Measurements from ENCODE around the gene PROB1. TPM values are rescaled to one million over a fixed set of nuclear protein-coding genes. Genes with fewer than 3 reads are reported as not detected.

Gene PROB1
- total and polyA plus RNA-seq, 2 experiments from 2014 or later: 0.55 to 1.6 TPM

- Histone ChIP-seq H3K9ac (peak overlapping the region; percentile 24), H3K27ac (peak overlapping the region; percentile 35), H3K79me2 (ENCODE audit: insufficient read depth) (no peaks in the 10 kb centered on the region), H4K20me1 (ENCODE audit: insufficient read depth) (no peaks in the 10 kb centered on the region), H3K4me3 (peak overlapping the region; percentile 4; the same call in 1 of the 2 replicates), H3F3A (ENCODE audit: insufficient read depth) (no peaks in the 10 kb centered on the region), H3K9me3 (ENCODE audit: low read depth) (no peaks in the 10 kb centered on the region), H3K4me1 (ENCODE audit: insufficient read depth) (0 out of 2 replicates have a peak, but pooled peaks cover 4% of the 10 kb centered on the region), H3K9me2 (ENCODE audit: insufficient read depth) (no peaks in the 10 kb centered on the region), H2AFZ (peak overlapping the region; percentile 61), H3K36me3 (ENCODE audit: low read depth) (no peaks in the 10 kb centered on the region), H3K27me3 (replicated peaks; ENCODE audit: insufficient read depth) (peaks cover 9% of the 10 kb centered on the region), H3K4me2 (ENCODE audit: unreplicated experiment) (peak overlapping the region; percentile 35)
- WGBS, 2 experiments (ENCODE audit: low coverage in 1 of 2, low lambda C conversion rate in 2 of 2, missing lambda C conversion rate in 2 of 2): 62% methylated on average over 28 to 33 of the region's 33 CpGs
- peak; percentile 60 for DNase-seq
- no peak for TF ChIP-seq EZH2phosphoT487 (IDR thresholded peaks at IDR 0.05; ENCODE audit: insufficient read depth, low read depth)
- TF ChIP-seq EZH2 (IDR thresholded peaks at IDR 0.05; ENCODE audit: insufficient read depth, poor library complexity, severe bottlenecking): no peak
- in situ Hi-C loops (cut with MboI): no loop called here
Observed at GRCh38 chr5:139391570-139392323, 3.2 kb downstream of the PROB1 start.

- no peak for TF ChIP-seq EZH2 (IDR thresholded peaks at IDR 0.05; ENCODE audit: insufficient read depth, poor library complexity, severe bottlenecking)
- TF ChIP-seq EZH2phosphoT487 (IDR thresholded peaks at IDR 0.05; ENCODE audit: insufficient read depth, low read depth): no peak
- H4K20me1 ChIP-seq (ENCODE audit: insufficient read depth): no peaks in the 10 kb centered on the region
- WGBS, 2 experiments (ENCODE audit: low coverage in 1 of 2, low lambda C conversion rate in 2 of 2, missing lambda C conversion rate in 2 of 2): 81 to 87% methylated on average over 9 to 10 of the region's 10 CpGs
- H3K27me3 ChIP-seq (replicated peaks; ENCODE audit: insufficient read depth): peaks cover 9% of the 10 kb centered on the region
- in situ Hi-C loops (cut with MboI): no loop called here
- 0 out of 2 replicates have a peak, but pooled peaks cover 5% of the 10 kb centered on the region for H3F3A ChIP-seq (ENCODE audit: insufficient read depth)
- peak overlapping the region; percentile 35 for H3K27ac ChIP-seq
- no peaks in the 10 kb centered on the region for H3K79me2 ChIP-seq (ENCODE audit: insufficient read depth)
- no peaks in the 10 kb centered on the region for H3K9me2 ChIP-seq (ENCODE audit: insufficient read depth)
- 0 out of 2 replicates have a peak overlapping the region, but pooled peaks have one; percentile 24 for H3K9ac ChIP-seq
- H3K4me3 ChIP-seq: no peak overlapping the region
- no peaks in the 10 kb centered on the region for H3K36me3 ChIP-seq (ENCODE audit: low read depth)
- no peaks in the 10 kb centered on the region for H3K9me3 ChIP-seq (ENCODE audit: low read depth)
- peak overlapping the region; percentile 61 for H2AFZ ChIP-seq
- peak overlapping the region; percentile 35 for H3K4me2 ChIP-seq (ENCODE audit: unreplicated experiment)
- DNase-seq: no peak
- peaks cover 5% of the 10 kb centered on the region; the same call in 1 of the 2 replicates for H3K4me1 ChIP-seq (ENCODE audit: insufficient read depth)
Observed at GRCh38 chr5:139390639-139391569, 4.0 kb downstream of the PROB1 start.

- Histone ChIP-seq H3K36me3 (ENCODE audit: low read depth) (no peaks in the 10 kb centered on the region), H3K79me2 (ENCODE audit: insufficient read depth) (no peaks in the 10 kb centered on the region), H3K27me3 (replicated peaks; ENCODE audit: insufficient read depth) (peaks cover 9% of the 10 kb centered on the region), H3F3A (ENCODE audit: insufficient read depth) (0 out of 2 replicates have a peak, but pooled peaks cover 6% of the 10 kb centered on the region), H3K4me2 (ENCODE audit: unreplicated experiment) (no peak within 1 kb of the TSS), H3K4me3 (no peak within 1 kb of the TSS), H4K20me1 (ENCODE audit: insufficient read depth) (no peaks in the 10 kb centered on the region), H3K27ac (no peak within 1 kb of the TSS), H3K9me3 (ENCODE audit: low read depth) (no peaks in the 10 kb centered on the region), H3K9ac (no peak within 1 kb of the TSS), H2AFZ (no peak within 1 kb of the TSS), H3K4me1 (ENCODE audit: insufficient read depth) (peaks cover 11% of the 10 kb centered on the region; the same call in 1 of the 2 replicates), H3K9me2 (ENCODE audit: insufficient read depth) (no peaks in the 10 kb centered on the region)
- no peak for DNase-seq
- in situ Hi-C loops (cut with MboI): no loop called here
- WGBS, 2 experiments (ENCODE audit: low coverage in 1 of 2, low lambda C conversion rate in 2 of 2, missing lambda C conversion rate in 2 of 2): 90 to 92% methylated on average over 10 to 11 of the region's 11 CpGs
- TF ChIP-seq EZH2phosphoT487 (IDR thresholded peaks at IDR 0.05; ENCODE audit: insufficient read depth, low read depth) (no peak), EZH2 (IDR thresholded peaks at IDR 0.05; ENCODE audit: insufficient read depth, poor library complexity, severe bottlenecking) (no peak)
Observed at GRCh38 chr5:139389701-139390638, 4.9 kb downstream of the PROB1 start, which contains the start of gene MZB1. MZB1 (minus strand) TSS chr5:139389913; CDS start chr5:139389856, 57 bp downstream.
